ENCODE results near the gene ITPR1. TPM values are rescaled to one million over a fixed set of nuclear protein-coding genes. Genes with fewer than 3 reads are reported as not detected.

ITPR1 gene
- total RNA-seq (2014; rRNA removed; shearing (Covaris generic)): 84.4 and 87.4 TPM in 2 replicates
- 104 and 133 TPM in 2 replicates for total RNA-seq (2022)
- Bru-seq, nascent RNA: percentile 85 among the genes with signal in this experiment
- BruChase-seq, experiment 1, labeled RNA remaining after a 6-hour chase: percentile 82 among the genes with signal in this experiment
- BruChase-seq, experiment 2, labeled RNA remaining after a 2-hour chase: percentile 75 among the genes with signal in this experiment
- long read RNA-seq, partial matches to known transcripts: 9 of 13 reads
- long read RNA-seq, other reads (novel, unspliced or antisense): 3 of 13 reads

DNA sequence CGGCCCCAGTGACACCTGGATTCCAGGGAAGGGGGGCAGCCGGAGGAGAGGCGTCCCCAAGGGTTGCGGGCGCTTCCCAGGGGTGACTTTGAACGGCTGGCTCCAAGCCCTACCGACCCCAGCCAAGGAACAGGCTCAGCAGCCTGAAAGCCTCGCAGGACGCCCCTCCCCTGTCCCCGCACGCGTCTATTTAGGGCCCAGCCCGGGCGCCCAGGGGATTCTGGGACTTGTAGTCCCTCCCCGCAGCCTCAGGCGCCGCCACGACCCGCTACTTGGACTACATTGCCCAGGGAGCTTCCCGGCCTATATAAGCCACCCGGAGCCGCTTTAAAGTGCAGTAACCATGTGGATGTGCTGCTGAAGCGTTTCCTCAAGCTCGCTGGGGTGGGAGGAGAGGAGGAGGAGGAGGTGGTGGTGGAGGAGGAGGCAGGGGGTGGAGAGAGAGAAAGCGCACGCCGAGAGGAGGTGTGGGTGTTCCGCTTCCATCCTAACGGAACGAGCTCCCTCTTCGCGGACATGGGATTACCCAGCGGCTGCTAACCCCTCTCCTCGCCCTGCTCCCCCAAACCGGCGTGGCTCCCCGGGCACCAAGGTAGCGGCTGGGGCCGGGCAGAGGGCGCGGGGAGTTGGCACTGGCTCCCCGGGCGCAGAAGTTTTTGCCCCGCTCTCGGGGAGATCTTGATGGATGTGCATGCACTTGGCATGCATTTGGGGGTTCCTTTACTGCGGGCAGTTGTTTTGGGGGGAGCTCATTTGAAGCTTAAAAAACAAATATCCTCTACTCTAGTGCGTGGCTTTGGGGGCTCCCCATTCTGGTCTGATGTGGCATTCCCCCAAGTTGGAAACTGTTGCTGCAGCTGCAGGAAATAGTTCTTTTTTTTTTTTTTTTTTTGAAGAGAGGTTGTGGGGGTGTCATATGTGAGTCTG lies at the start of gene ITPR1:
Gene ITPR1 (plus strand): TSS at position 335 of the 927 bp plus-strand sequence. CDS start 23,144 bp downstream, outside the sequence.
- H3K36me3 ChIP-seq (ENCODE audit: insufficient read depth, low read length): peaks cover 30% of the 10 kb centered on the region
- no TSS peak for BruUV-seq (replicated peaks)
- H3K27ac ChIP-seq (ENCODE audit: low read depth, low read length, poor library complexity, severe bottlenecking): peak within 1 kb of the TSS; percentile 71
- DNase-seq (ENCODE audit: low spot score): peak; percentile 99
- H3K9me3 ChIP-seq (ENCODE audit: low read length): no peaks in the 10 kb centered on the region
- H3K9me2 ChIP-seq (ENCODE audit: insufficient read depth, low read length): no peaks in the 10 kb centered on the region
- CTCF ChIA-PET (ENCODE audit: unreplicated experiment): interaction anchor here (0.6 to 1.7 kb wide), 2 partner anchors 11 to 1406 kb away, joined by 10 to 13 read pairs; no protein-coding TSS in a partner anchor
- H3K4me3 ChIP-seq (ENCODE audit: low read depth, low read length, poor library complexity, severe bottlenecking): peak within 1 kb of the TSS; percentile 91
- H3K4me2 ChIP-seq (ENCODE audit: low read length): peak within 1 kb of the TSS; percentile 86
- no peak for TF ChIP-seq EZH2phosphoT487 (IDR thresholded peaks at IDR 0.05; ENCODE audit: borderline replicate concordance, low read depth, low read length)
- no peak for TF ChIP-seq CTCF (conservative IDR thresholded peaks at IDR 0.05; ENCODE audit: low read length)
- POLR2A ChIA-PET: interaction anchor here (0.6 to 6.9 kb wide), 28 partner anchors 13 to 954 kb away, joined by 3 to 206 read pairs (median 3); partner anchors contain the start of gene SUMF1
- peaks cover 43% of the 10 kb centered on the region for H3K79me2 ChIP-seq (ENCODE audit: insufficient read depth, low read depth, low read length)
- H4K20me1 ChIP-seq (ENCODE audit: insufficient read depth, low read length): peaks cover 9% of the 10 kb centered on the region; the same call in 1 of the 2 replicates
- peak within 1 kb of the TSS; percentile 79 for H2AFZ ChIP-seq (ENCODE audit: low read length)
- H3K4me1 ChIP-seq (ENCODE audit: insufficient read depth, low read length, poor library complexity, severe bottlenecking): peaks cover 35% of the 10 kb centered on the region
- intact Hi-C loops (cut with micrococcal nuclease; ENCODE audit: unreplicated experiment): loop anchor here (1.0 to 5.0 kb wide), 5 partner anchors 10 to 140 kb away; partner anchors contain the start of gene SUMF1

- Histone ChIP-seq H3K36me3 (ENCODE audit: insufficient read depth, low read length) (0 out of 2 replicates have a peak, but pooled peaks cover 5% of the 10 kb centered on the region), H4K20me1 (ENCODE audit: insufficient read depth, low read length) (no peaks in the 10 kb centered on the region), H3K4me3 (ENCODE audit: low read depth, low read length, poor library complexity, severe bottlenecking) (no peak overlapping the region), H3K4me2 (ENCODE audit: low read length) (no peak overlapping the region), H3K4me1 (ENCODE audit: insufficient read depth, low read length, poor library complexity, severe bottlenecking) (no peaks in the 10 kb centered on the region), H3K79me2 (ENCODE audit: insufficient read depth, low read depth, low read length) (no peaks in the 10 kb centered on the region), H3K27ac (ENCODE audit: low read depth, low read length, poor library complexity, severe bottlenecking) (no peak overlapping the region), H2AFZ (ENCODE audit: low read length) (no peak overlapping the region), H3K9me3 (ENCODE audit: low read length) (no peaks in the 10 kb centered on the region), H3K9me2 (ENCODE audit: insufficient read depth, low read length) (no peaks in the 10 kb centered on the region)
- CTCF ChIA-PET (ENCODE audit: unreplicated experiment): no interaction called here
- intact Hi-C loops (cut with micrococcal nuclease; ENCODE audit: unreplicated experiment): no loop called here
- POLR2A ChIA-PET: no interaction called here
- DNase-seq (ENCODE audit: low spot score): no peak
- no TSS peak for BruUV-seq (replicated peaks)
- TF ChIP-seq EZH2phosphoT487 (IDR thresholded peaks at IDR 0.05; ENCODE audit: borderline replicate concordance, low read depth, low read length) (no peak), CTCF (conservative IDR thresholded peaks at IDR 0.05; ENCODE audit: low read length) (no peak)
Measured at GRCh38 chr3:4447295-4447999, 45.7 kb upstream of the ITPR1 start.
